OCI-LY3 (cell line): ENCODE measurements around the gene LIPC.

Experiments used
- H2AFZ ChIP-seq: fragments of 200-600, 300-600 bp; shearing (Covaris generic); 2 replicates; pipeline ENCODE4 v1.6.0; 2014; ENCODE audit warnings: antibody characterized with exemption, low read depth, low read length
- H3K27ac ChIP-seq: fragments of 200-600, 300-600 bp; sonication (generic); 2 replicates; pipeline ENCODE4 v1.5.1; 2014; ENCODE audit warnings: mild to moderate bottlenecking, low read length, moderate library complexity, mixed read lengths
- H3K27me3 ChIP-seq: fragments of 200-600, 300-600 bp; sonication (generic); 2 replicates; pipeline ENCODE4 v1.6.1; 2014; ENCODE audit warnings: low read depth, low read length, mixed read lengths
- H3K36me3 ChIP-seq: fragments of 200-600, 300-600 bp; sonication (generic); replicated peaks from 2 replicates; pipeline ENCODE3; 2014; ENCODE audit warnings: low read depth, low read length, mixed read lengths
- H3K4me1 ChIP-seq: fragments of 300-600, 200-600 bp; sonication (generic); 2 replicates; pipeline ENCODE4 v1.6.1; 2014; ENCODE audit warnings: low read length, mixed read lengths
- H3K4me2 ChIP-seq: fragments of 200-600, 300-600 bp; sonication (generic); 2 replicates; pipeline ENCODE4 v1.6.1; 2014; ENCODE audit warnings: low read length, mixed read lengths
- H3K4me3 ChIP-seq: fragments of 300-600, 200-600 bp; sonication (generic); 2 replicates; pipeline ENCODE4 v1.5.1; 2014; ENCODE audit warnings: antibody characterized with exemption, mild to moderate bottlenecking, low read length, moderate library complexity
- H3K79me2 ChIP-seq: fragments of 300-600, 200-600 bp; shearing (Covaris generic); 2 replicates; pipeline ENCODE4 v1.6.1; 2014; ENCODE audit warnings: mild to moderate bottlenecking, low read length, mixed read lengths
- H3K9ac ChIP-seq: fragments of 300-600, 200-600 bp; shearing (Covaris generic); 2 replicates; pipeline ENCODE4 v1.6.0; 2014; ENCODE audit warnings: mild to moderate bottlenecking, low read length, moderate library complexity
- H3K9me3 ChIP-seq: fragments of 200-600, 300-600 bp; shearing (Covaris generic); 2 replicates; pipeline ENCODE4 v1.6.1; 2014; ENCODE audit warnings: low read length, mixed read lengths; ENCODE audit not compliant: insufficient read depth
- H4K20me1 ChIP-seq: fragments of 200-600, 300-600 bp; sonication (generic); 2 replicates; pipeline ENCODE4 v1.6.1; 2016; ENCODE audit warnings: low read length, mixed read lengths; ENCODE audit not compliant: insufficient read depth
- CTCF ChIP-seq: fragments of 200-600, 300-600 bp; sonication (generic); IDR thresholded peaks from 2 replicates; pipeline ENCODE4 v1.5.1; 2014; ENCODE audit warnings: antibody characterized with exemption, low read length, low read depth
- EZH2phosphoT487 ChIP-seq: fragments of 200-600 bp; shearing (Covaris generic); IDR thresholded peaks from 2 replicates; pipeline ENCODE4 v1.6.1; 2018; ENCODE audit warnings: antibody characterized with exemption, mixed run types, low read depth

The LIPC gene

GRCh38 chr15:58442122-58442521 lies 10.3 kb downstream of the LIPC start:
- H3K9ac ChIP-seq, result no peak overlapping the region
- H3K4me3 ChIP-seq, result no peak overlapping the region
- no peaks in the 10 kb centered on the region for H4K20me1 ChIP-seq
- H3K79me2 ChIP-seq, result no peaks in the 10 kb centered on the region
- no peaks in the 10 kb centered on the region for H3K27me3 ChIP-seq
- H3K9me3 ChIP-seq, result no peaks in the 10 kb centered on the region
- no peaks in the 10 kb centered on the region for H3K4me1 ChIP-seq
- H3K27ac ChIP-seq, result no peak overlapping the region
- TF ChIP-seq EZH2phosphoT487 (no peak), CTCF (no peak)
- H3K36me3 ChIP-seq, result no peaks in the 10 kb centered on the region
- no peak overlapping the region for H3K4me2 ChIP-seq
- no peak overlapping the region for H2AFZ ChIP-seq

GRCh38 chr15:58443308-58443707 lies 11.5 kb downstream of the LIPC start:
- H3K79me2 ChIP-seq, result no peaks in the 10 kb centered on the region
- H3K27me3 ChIP-seq, result no peaks in the 10 kb centered on the region
- H3K4me1 ChIP-seq, result no peaks in the 10 kb centered on the region
- no peaks in the 10 kb centered on the region for H4K20me1 ChIP-seq
- TF ChIP-seq EZH2phosphoT487 (no peak), CTCF (no peak)
- H2AFZ ChIP-seq, result no peak overlapping the region
- no peak overlapping the region for H3K4me2 ChIP-seq
- no peaks in the 10 kb centered on the region for H3K9me3 ChIP-seq
- H3K9ac ChIP-seq, result no peak overlapping the region
- H3K4me3 ChIP-seq, result no peak overlapping the region
- H3K27ac ChIP-seq, result no peak overlapping the region
- no peaks in the 10 kb centered on the region for H3K36me3 ChIP-seq

- Histone ChIP-seq H3K4me1 (no peaks in the 10 kb centered on the region), H3K79me2 (no peaks in the 10 kb centered on the region), H3K27ac (no peak overlapping the region), H3K9me3 (no peaks in the 10 kb centered on the region), H3K36me3 (no peaks in the 10 kb centered on the region), H3K27me3 (no peaks in the 10 kb centered on the region), H2AFZ (no peak overlapping the region), H3K9ac (no peak overlapping the region), H3K4me3 (no peak overlapping the region), H3K4me2 (no peak overlapping the region), H4K20me1 (no peaks in the 10 kb centered on the region)
- TF ChIP-seq EZH2phosphoT487 (no peak), CTCF (no peak)
Observed at GRCh38 chr15:58444056-58444455, 12.3 kb downstream of the LIPC start.

GRCh38 chr15:58444658-58445332 lies 13.0 kb downstream of the LIPC start:
- H3K4me1 ChIP-seq, result no peaks in the 10 kb centered on the region
- no peak overlapping the region for H3K27ac ChIP-seq
- no peak overlapping the region for H3K4me3 ChIP-seq
- no peaks in the 10 kb centered on the region for H3K36me3 ChIP-seq
- H3K79me2 ChIP-seq, result no peaks in the 10 kb centered on the region
- H3K27me3 ChIP-seq, result no peaks in the 10 kb centered on the region
- TF ChIP-seq EZH2phosphoT487, result no peak
- no peak for TF ChIP-seq CTCF
- H3K9me3 ChIP-seq, result no peaks in the 10 kb centered on the region
- H3K4me2 ChIP-seq, result no peak overlapping the region
- H3K9ac ChIP-seq, result no peak overlapping the region
- H2AFZ ChIP-seq, result no peak overlapping the region
- no peaks in the 10 kb centered on the region for H4K20me1 ChIP-seq
